SK-N-SH (cell line): ENCODE results near the gene SELENOH. TPM values are rescaled to one million over a fixed set of nuclear protein-coding genes. Genes with fewer than 3 reads are reported as not detected.

Source experiments
- CTCF ChIA-PET: fragments of 300-600, 350-600 bp; formaldehyde crosslinking; extraction: SDS; loops from one replicate; lab custom pipeline; 2021; lab: Yijun Ruan, JAX
- POLR2A ChIA-PET: fragments of 350-600 bp; sonication (Branson Sonifier 250); formaldehyde crosslinking; extraction: SDS; loops from one replicate; lab custom pipeline; 2020; ENCODE audit warnings: antibody characterized with exemption, inconsistent platforms; lab: Yijun Ruan, JAX
- DNase-seq: peaks from one replicate; pipeline ENCODE4 v3.0.0; 2012
- H2AFZ ChIP-seq: fragments of 200-600 bp; sonication (generic); 2 replicates; pipeline ENCODE4 v1.8.1; 2016; ENCODE audit warnings: antibody characterized with exemption, mild to moderate bottlenecking, low read depth
- H3F3A ChIP-seq: fragments of 200-600 bp; sonication (generic); replicated peaks from 2 replicates; pipeline ENCODE3; 2016; ENCODE audit warnings: antibody characterized with exemption, mild to moderate bottlenecking; ENCODE audit not compliant: insufficient read depth
- H3K27ac ChIP-seq, 2 experiments: fragments of 200-500 bp in 1 of 2; fragments of 200-600 bp in 1 of 2; sonication (Bioruptor generic) in 1 of 2; sonication (generic), shearing (Covaris generic) in 1 of 2; 2 replicates each; pipeline versions ENCODE4 v1.5.1 to v1.6.1; 2014 to 2016; ENCODE audit warnings: low read depth in 2 of 2, inconsistent platforms in 1 of 2, low read length in 1 of 2, mild to moderate bottlenecking in 1 of 2, mixed read lengths in 1 of 2
- H3K27me3 ChIP-seq: fragments of 200-600 bp; sonication (generic), shearing (Covaris generic); 2 replicates; pipeline ENCODE4 v1.6.1; 2016; ENCODE audit warnings: mixed run types; ENCODE audit not compliant: insufficient read depth
- H3K36me3 ChIP-seq, 2 experiments: fragments of 200-500 bp in 1 of 2; fragments of 200-600 bp in 1 of 2; sonication (Bioruptor generic) in 1 of 2; sonication (generic) in 1 of 2; replicated peaks in 1 of 2; 2 replicates each; pipeline versions ENCODE3 to v1.5.1; 2014 to 2016; ENCODE audit warnings: low read length in 1 of 2, mild to moderate bottlenecking in 1 of 2; ENCODE audit not compliant: insufficient read depth in 2 of 2, control insufficient read depth in 1 of 2
- H3K4me1 ChIP-seq, 2 experiments: fragments of 200-500 bp in 1 of 2; fragments of 200-600 bp in 1 of 2; sonication (Bioruptor generic) in 1 of 2; sonication (generic), shearing (Covaris generic) in 1 of 2; 2 replicates each; pipeline versions ENCODE4 v1.5.1 to v1.6.1; 2014 to 2016; ENCODE audit warnings: low read depth in 1 of 2, low read length in 1 of 2, mixed run types in 1 of 2; ENCODE audit not compliant: insufficient read depth in 2 of 2, control insufficient read depth in 1 of 2
- H3K4me2 ChIP-seq: fragments of 200-600 bp; sonication (generic), shearing (Covaris generic); 2 replicates; pipeline ENCODE4 v1.6.1; 2017; ENCODE audit warnings: mixed run types
- H3K4me3 ChIP-seq, 2 experiments: fragments of 200-500 bp in 1 of 2; fragments of 200-600 bp in 1 of 2; sonication (Bioruptor generic) in 1 of 2; sonication (generic), shearing (Covaris generic) in 1 of 2; 2 replicates each; pipeline versions ENCODE4 v1.5.1 to v1.8.1; 2014 to 2016; ENCODE audit warnings: low read depth in 2 of 2, inconsistent platforms in 1 of 2, low read length in 1 of 2, mild to moderate bottlenecking in 1 of 2, mixed read lengths in 1 of 2, moderate library complexity in 1 of 2
- H3K79me2 ChIP-seq: fragments of 200-600 bp; sonication (generic); 2 replicates; pipeline ENCODE4 v1.8.1; 2017; ENCODE audit warnings: mild to moderate bottlenecking; ENCODE audit not compliant: insufficient read depth
- H3K9ac ChIP-seq: fragments of 200-600 bp; sonication (generic); 2 replicates; pipeline ENCODE4 v1.6.1; 2017; ENCODE audit warnings: mixed run types
- H3K9me2 ChIP-seq: fragments of 200-600 bp; sonication (generic); 2 replicates; pipeline ENCODE4 v1.6.1; 2017; ENCODE audit warnings: mixed run types
- H3K9me3 ChIP-seq: fragments of 200-600 bp; sonication (generic); 2 replicates; pipeline ENCODE4 v1.6.1; 2017; ENCODE audit warnings: mixed run types, mild to moderate bottlenecking, moderate library complexity
- H4K20me1 ChIP-seq: fragments of 200-600 bp; sonication (generic); 2 replicates; pipeline ENCODE4 v1.6.1; 2017; ENCODE audit warnings: mild to moderate bottlenecking, mixed run types; ENCODE audit not compliant: insufficient read depth
- CHD2 ChIP-seq: fragments of 150-350 bp; IDR thresholded peaks from 2 replicates; pipeline ENCODE4 v1.6.1; 2018; ENCODE audit warnings: low read length; ENCODE audit not compliant: partially characterized antibody
- ELF1 ChIP-seq: IDR thresholded peaks from 2 replicates; pipeline ENCODE4 v1.4.0; 2012
- EP300 ChIP-seq, 2 experiments: IDR thresholded peaks; 2 replicates each; pipeline versions ENCODE4 v1.4.0 to v1.6.1; 2012; ENCODE audit warnings: borderline replicate concordance in 1 of 2, low read depth in 1 of 2, low read length in 1 of 2
- FOXJ3 ChIP-seq: sonication (generic); formaldehyde crosslinking; IDR thresholded peaks from 2 replicates; pipeline ENCODE4 v1.5.1; 2020; ENCODE audit warnings: mild to moderate bottlenecking, missing genetic modification reagents
- GABPA ChIP-seq: IDR thresholded peaks from 2 replicates; pipeline ENCODE4 v1.4.0; 2012; ENCODE audit warnings: low read depth, mild to moderate bottlenecking
- GATA2 ChIP-seq: sonication (generic); formaldehyde crosslinking; IDR thresholded peaks from 2 replicates; pipeline ENCODE4 v1.5.0; 2020; ENCODE audit warnings: mild to moderate bottlenecking, missing genetic modification reagents
- MXI1 ChIP-seq: IDR thresholded peaks from 2 replicates; pipeline ENCODE4 v1.6.1; 2012; ENCODE audit warnings: mild to moderate bottlenecking, low read depth, low read length, improper control_type of control experiment
- NRF1 ChIP-seq: IDR thresholded peaks from 2 replicates; pipeline ENCODE4 v1.6.1; 2012; ENCODE audit warnings: low read depth, mild to moderate bottlenecking, low read length
- PBX3 ChIP-seq: IDR thresholded peaks from 2 replicates; pipeline ENCODE4; 2012
- POLR2AphosphoS5 ChIP-seq: IDR thresholded peaks from 2 replicates; pipeline ENCODE4 v1.6.1; 2012; ENCODE audit warnings: low read depth, low read length
- RCOR1 ChIP-seq: fragments of 150-350 bp; IDR thresholded peaks from 2 replicates; pipeline ENCODE4 v1.6.1; 2017; ENCODE audit warnings: antibody characterized with exemption, low read length
- RFX5 ChIP-seq: IDR thresholded peaks from 2 replicates; pipeline ENCODE4 v1.6.1; 2012; ENCODE audit warnings: mild to moderate bottlenecking, improper control_type of control experiment, low read length
- TCF12 ChIP-seq: IDR thresholded peaks from 2 replicates; pipeline ENCODE4 v1.4.0; 2012
- YY1 ChIP-seq: IDR thresholded peaks from 2 replicates; pipeline ENCODE4 v1.4.0; 2012; ENCODE audit warnings: low read depth, mild to moderate bottlenecking
- WGBS: methylation state at CpG from one replicate; pipeline ENCODE4 v1.1.6; 2017; ENCODE audit warnings: low lambda C conversion rate; 5-methylcytosine and 5-hydroxymethylcytosine counted together
- polyA plus RNA-seq, 3 experiments: library from polyadenylated mRNA; depleted of rRNA; stranded (reverse); fragments of >200 nt; gene quantifications; 2 replicates each; pipeline ENCODE4 v1.2.3, GENCODE V29; 2012
- TF ChIP-seq, protein P1 (sequence below): IDR thresholded peaks from 2 replicates; pipeline ENCODE4 v1.6.1; 2012; ENCODE audit warnings: mild to moderate bottlenecking, low read depth, low read length, moderate library complexity

The SELENOH gene
- polyA plus RNA-seq, 1 of the 3 experiments (the other 2 are of a cell fraction), result 333 TPM

- Histone ChIP-seq H2AFZ (no peak overlapping the region), H3K4me1 (peaks cover 0 to 7% of the 10 kb centered on the region in 2 experiments; a peak in 3 of 4 replicates), H3K27me3 (no peaks in the 10 kb centered on the region), H3K4me3 (no peak overlapping the region), H3K79me2 (peaks cover 23% of the 10 kb centered on the region), H3K9me2 (no peaks in the 10 kb centered on the region), H3K27ac (no peak overlapping the region), H3K9me3 (no peaks in the 10 kb centered on the region), H3K9ac (no peak overlapping the region), H3K36me3 (peaks cover 21 to 35% of the 10 kb centered on the region in 2 experiments), H4K20me1 (no peaks in the 10 kb centered on the region), H3K4me2 (no peak overlapping the region), H3F3A (peaks cover 17% of the 10 kb centered on the region)
- POLR2A ChIA-PET, result no interaction called here
- CTCF ChIA-PET, result interaction anchor here (13.2 kb wide), 1 partner anchor 56 kb away, joined by 142 read pairs; no protein-coding TSS in a partner anchor
- WGBS, result 97% methylated on average over 5 of the region's 5 CpGs
- no peak for TF ChIP-seq GABPA
- no peak for TF ChIP-seq RCOR1
- TF ChIP-seq FOXJ3 (CRISPR knock-in tag), result no peak
- TF ChIP-seq MXI1, result no peak
- TF ChIP-seq ELF1, result no peak
- TF ChIP-seq YY1, result no peak
- TF ChIP-seq PBX3, result no peak
- TF ChIP-seq, protein P1, sequence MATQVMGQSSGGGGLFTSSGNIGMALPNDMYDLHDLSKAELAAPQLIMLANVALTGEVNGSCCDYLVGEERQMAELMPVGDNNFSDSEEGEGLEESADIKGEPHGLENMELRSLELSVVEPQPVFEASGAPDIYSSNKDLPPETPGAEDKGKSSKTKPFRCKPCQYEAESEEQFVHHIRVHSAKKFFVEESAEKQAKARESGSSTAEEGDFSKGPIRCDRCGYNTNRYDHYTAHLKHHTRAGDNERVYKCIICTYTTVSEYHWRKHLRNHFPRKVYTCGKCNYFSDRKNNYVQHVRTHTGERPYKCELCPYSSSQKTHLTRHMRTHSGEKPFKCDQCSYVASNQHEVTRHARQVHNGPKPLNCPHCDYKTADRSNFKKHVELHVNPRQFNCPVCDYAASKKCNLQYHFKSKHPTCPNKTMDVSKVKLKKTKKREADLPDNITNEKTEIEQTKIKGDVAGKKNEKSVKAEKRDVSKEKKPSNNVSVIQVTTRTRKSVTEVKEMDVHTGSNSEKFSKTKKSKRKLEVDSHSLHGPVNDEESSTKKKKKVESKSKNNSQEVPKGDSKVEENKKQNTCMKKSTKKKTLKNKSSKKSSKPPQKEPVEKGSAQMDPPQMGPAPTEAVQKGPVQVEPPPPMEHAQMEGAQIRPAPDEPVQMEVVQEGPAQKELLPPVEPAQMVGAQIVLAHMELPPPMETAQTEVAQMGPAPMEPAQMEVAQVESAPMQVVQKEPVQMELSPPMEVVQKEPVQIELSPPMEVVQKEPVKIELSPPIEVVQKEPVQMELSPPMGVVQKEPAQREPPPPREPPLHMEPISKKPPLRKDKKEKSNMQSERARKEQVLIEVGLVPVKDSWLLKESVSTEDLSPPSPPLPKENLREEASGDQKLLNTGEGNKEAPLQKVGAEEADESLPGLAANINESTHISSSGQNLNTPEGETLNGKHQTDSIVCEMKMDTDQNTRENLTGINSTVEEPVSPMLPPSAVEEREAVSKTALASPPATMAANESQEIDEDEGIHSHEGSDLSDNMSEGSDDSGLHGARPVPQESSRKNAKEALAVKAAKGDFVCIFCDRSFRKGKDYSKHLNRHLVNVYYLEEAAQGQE, result no peak
- TF ChIP-seq RFX5, result no peak
- TF ChIP-seq CHD2, result no peak
- no peak for TF ChIP-seq POLR2AphosphoS5
- no peak for TF ChIP-seq GATA2 (CRISPR knock-in tag)
- TF ChIP-seq NRF1, result no peak
- TF ChIP-seq TCF12, result no peak
- no peak for DNase-seq
Measured at GRCh38 chr11:57745206-57745605, 3.9 kb downstream of the SELENOH start.

DNA sequence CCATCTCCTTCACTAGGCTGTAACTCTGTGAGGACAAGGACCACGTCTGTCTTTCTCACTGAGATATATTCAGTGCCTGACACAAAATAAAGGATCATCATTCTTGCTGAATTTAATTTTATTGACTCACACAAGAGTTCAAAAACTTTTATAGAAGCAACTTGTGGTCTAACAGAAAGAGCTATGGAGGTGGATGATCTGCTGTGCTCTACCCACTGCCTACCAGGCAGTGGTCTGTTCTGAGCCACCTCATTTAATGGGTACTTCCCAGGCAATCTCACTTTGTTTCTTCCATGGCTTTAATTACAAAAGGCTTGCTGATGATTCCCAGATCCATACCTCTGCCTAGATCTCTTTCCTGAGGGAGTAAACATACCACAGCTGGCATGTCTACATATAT lies 5.6 kb downstream of the SELENOH start:
- Histone ChIP-seq H3F3A (peaks cover 14% of the 10 kb centered on the region), H3K4me1 (peaks cover 0 to 7% of the 10 kb centered on the region in 2 experiments; a peak in 3 of 4 replicates), H3K27ac (no peak overlapping the region), H3K79me2 (peaks cover 19% of the 10 kb centered on the region), H3K4me2 (no peak overlapping the region), H3K27me3 (no peaks in the 10 kb centered on the region), H4K20me1 (no peaks in the 10 kb centered on the region), H3K9me3 (no peaks in the 10 kb centered on the region), H2AFZ (no peak overlapping the region), H3K4me3 (no peak overlapping the region), H3K9me2 (no peaks in the 10 kb centered on the region), H3K36me3 (peaks cover 21 to 35% of the 10 kb centered on the region in 2 experiments), H3K9ac (no peak overlapping the region)
- no peak for DNase-seq
- TF ChIP-seq CHD2 (no peak), EP300 (IDR thresholded peaks at IDR 0.05; ENCODE audit: borderline replicate concordance in 1 of 2, low read depth in 1 of 2, low read length in 1 of 2) (no peak), GABPA (no peak)
- 90% methylated on average over 1 of the region's 1 CpG for WGBS
- CTCF ChIA-PET, result interaction anchor here (1.0 to 13.2 kb wide), 2 partner anchors 25 to 55 kb away, joined by 3 to 142 read pairs; no protein-coding TSS in a partner anchor
- POLR2A ChIA-PET, result interaction anchor here (0.7 to 0.8 kb wide), 2 partner anchors 14 to 438 kb away, joined by 5 to 6 read pairs; partner anchors contain the start of gene CTNND1
